Nephron progenitor cell (in vitro differentiated cells): ENCODE measurements around the gene LCN10.

Source experiments
- DNase-seq: peaks from one replicate; pipeline ENCODE4 v3.0.0; 2021
- H3K27ac Mint-ChIP-seq: 2 replicates; pipeline ENCODE4 v1.8.0; 2021; ENCODE audit warnings: mild to moderate bottlenecking, moderate library complexity, mixed read lengths
- H3K27me3 Mint-ChIP-seq: 2 replicates; pipeline ENCODE4 v1.8.0; 2021; ENCODE audit warnings: mild to moderate bottlenecking, low read depth, mixed read lengths; ENCODE audit not compliant: poor library complexity
- H3K36me3 Mint-ChIP-seq: 2 replicates; pipeline ENCODE4 v1.8.0; 2021; ENCODE audit warnings: low read depth, mixed read lengths
- H3K4me1 Mint-ChIP-seq: 2 replicates; pipeline ENCODE4 v1.8.0; 2021; ENCODE audit warnings: mixed read lengths
- H3K4me3 Mint-ChIP-seq: 2 replicates; pipeline ENCODE4 v1.8.0; 2021; ENCODE audit warnings: mild to moderate bottlenecking, moderate library complexity, mixed read lengths
- H3K9me3 Mint-ChIP-seq: 2 replicates; pipeline ENCODE4 v1.8.0; 2021; ENCODE audit warnings: mild to moderate bottlenecking, moderate library complexity, mixed read lengths
- TF ChIP-seq, protein P1 (sequence below): fragments of 200-600 bp; sonication (generic); IDR thresholded peaks from 2 replicates; pipeline ENCODE4 v1.5.0; 2021; ENCODE audit warnings: antibody characterized with exemption

Gene LCN10

GRCh38 chr9:136748201-136748600, 5.5 kb upstream of the LCN10 start, which contains the start of gene LCN6:
Gene LCN6, minus strand, starts transcription at chr9:136748525. Its CDS starts 42 bp downstream, at chr9:136748483.
- peaks cover 25% of the 10 kb centered on the region for H3K27me3 Mint-ChIP-seq
- TF ChIP-seq, protein P1, sequence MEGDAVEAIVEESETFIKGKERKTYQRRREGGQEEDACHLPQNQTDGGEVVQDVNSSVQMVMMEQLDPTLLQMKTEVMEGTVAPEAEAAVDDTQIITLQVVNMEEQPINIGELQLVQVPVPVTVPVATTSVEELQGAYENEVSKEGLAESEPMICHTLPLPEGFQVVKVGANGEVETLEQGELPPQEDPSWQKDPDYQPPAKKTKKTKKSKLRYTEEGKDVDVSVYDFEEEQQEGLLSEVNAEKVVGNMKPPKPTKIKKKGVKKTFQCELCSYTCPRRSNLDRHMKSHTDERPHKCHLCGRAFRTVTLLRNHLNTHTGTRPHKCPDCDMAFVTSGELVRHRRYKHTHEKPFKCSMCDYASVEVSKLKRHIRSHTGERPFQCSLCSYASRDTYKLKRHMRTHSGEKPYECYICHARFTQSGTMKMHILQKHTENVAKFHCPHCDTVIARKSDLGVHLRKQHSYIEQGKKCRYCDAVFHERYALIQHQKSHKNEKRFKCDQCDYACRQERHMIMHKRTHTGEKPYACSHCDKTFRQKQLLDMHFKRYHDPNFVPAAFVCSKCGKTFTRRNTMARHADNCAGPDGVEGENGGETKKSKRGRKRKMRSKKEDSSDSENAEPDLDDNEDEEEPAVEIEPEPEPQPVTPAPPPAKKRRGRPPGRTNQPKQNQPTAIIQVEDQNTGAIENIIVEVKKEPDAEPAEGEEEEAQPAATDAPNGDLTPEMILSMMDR, result no peak
- no peak within 1 kb of the TSS for H3K4me3 Mint-ChIP-seq
- H3K27ac Mint-ChIP-seq, result no peak within 1 kb of the TSS
- peaks cover 7% of the 10 kb centered on the region for H3K36me3 Mint-ChIP-seq
- DNase-seq, result no peak
- H3K9me3 Mint-ChIP-seq, result peaks cover 26% of the 10 kb centered on the region
- H3K4me1 Mint-ChIP-seq, result no peaks in the 10 kb centered on the region

- H3K4me3 Mint-ChIP-seq, result no peak overlapping the region
- no peak overlapping the region for H3K27ac Mint-ChIP-seq
- no peak for DNase-seq
- peaks cover 20% of the 10 kb centered on the region for H3K27me3 Mint-ChIP-seq
- TF ChIP-seq, protein P1, result no peak
- peaks cover 20% of the 10 kb centered on the region for H3K9me3 Mint-ChIP-seq
- H3K4me1 Mint-ChIP-seq, result peaks cover 6% of the 10 kb centered on the region
- peaks cover 2% of the 10 kb centered on the region for H3K36me3 Mint-ChIP-seq
Measured at GRCh38 chr9:136747161-136748060, 4.7 kb upstream of the LCN10 start.

DNA sequence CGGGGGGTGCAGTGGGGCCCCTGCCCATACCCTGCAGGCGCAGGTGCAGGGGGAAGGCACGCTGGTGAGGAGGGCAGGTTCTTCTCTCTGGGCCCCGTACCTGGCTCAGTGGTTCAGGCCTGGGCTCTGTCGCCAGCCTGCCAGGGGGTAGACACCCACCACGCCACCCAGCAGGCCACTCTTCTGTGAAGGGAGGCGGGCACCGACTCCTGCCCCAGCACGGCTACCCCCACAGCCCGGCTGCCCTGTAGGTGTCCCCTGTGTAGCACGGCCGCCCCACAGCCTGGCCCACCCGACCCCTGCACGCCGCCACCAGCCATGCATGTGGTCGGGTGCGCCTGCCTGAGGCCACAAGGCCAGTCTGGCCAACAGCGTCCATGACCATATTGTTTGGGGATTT, 3.9 kb upstream of the LCN10 start:
- Mint-ChIP-seq H3K27ac (no peak overlapping the region), H3K4me3 (no peak overlapping the region), H3K36me3 (no peaks in the 10 kb centered on the region), H3K9me3 (peaks cover 12% of the 10 kb centered on the region), H3K27me3 (peaks cover 14% of the 10 kb centered on the region), H3K4me1 (peaks cover 6% of the 10 kb centered on the region)
- TF ChIP-seq, protein P1, result no peak
- DNase-seq, result no peak

DNA sequence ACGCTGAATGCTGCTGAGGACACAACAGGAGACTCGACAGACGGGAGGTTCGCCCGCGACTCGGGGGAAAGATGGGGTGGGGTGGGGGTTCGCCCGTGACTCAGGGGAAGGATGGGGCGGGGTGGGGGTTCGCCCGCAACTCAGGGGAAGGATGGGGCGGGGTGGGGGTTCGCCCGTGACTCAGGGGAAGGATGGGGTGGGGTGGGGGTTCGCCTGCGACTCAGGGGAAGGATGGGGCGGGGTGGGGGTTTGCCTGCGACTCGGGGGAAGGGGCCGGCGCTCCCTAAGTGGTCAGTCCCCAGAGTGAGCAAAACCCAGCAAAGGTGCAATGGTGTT, 3.4 kb upstream of the LCN10 start:
- H3K9me3 Mint-ChIP-seq, result peaks cover 7% of the 10 kb centered on the region
- H3K27ac Mint-ChIP-seq, result no peak overlapping the region
- H3K36me3 Mint-ChIP-seq, result no peaks in the 10 kb centered on the region

GRCh38 chr9:136745389-136746154, 2.8 kb upstream of the LCN10 start:
- peaks cover 8% of the 10 kb centered on the region for H3K27me3 Mint-ChIP-seq
- TF ChIP-seq, protein P1, result no peak
- no peak for DNase-seq
- H3K9me3 Mint-ChIP-seq, result peaks cover 2% of the 10 kb centered on the region
- H3K36me3 Mint-ChIP-seq, result no peaks in the 10 kb centered on the region
- no peak overlapping the region for H3K27ac Mint-ChIP-seq
- no peak overlapping the region for H3K4me3 Mint-ChIP-seq
- H3K4me1 Mint-ChIP-seq, result peaks cover 11% of the 10 kb centered on the region

More for the DNA sequence above, 3.4 kb upstream of the LCN10 start:
- no peak overlapping the region for H3K4me3 Mint-ChIP-seq
- peaks cover 11% of the 10 kb centered on the region for H3K27me3 Mint-ChIP-seq
- TF ChIP-seq, protein P1, result no peak
- H3K4me1 Mint-ChIP-seq, result peaks cover 11% of the 10 kb centered on the region
- DNase-seq, result no peak
